ENCODE data around the gene ADAMTS16.

Gene ADAMTS16

DNA sequence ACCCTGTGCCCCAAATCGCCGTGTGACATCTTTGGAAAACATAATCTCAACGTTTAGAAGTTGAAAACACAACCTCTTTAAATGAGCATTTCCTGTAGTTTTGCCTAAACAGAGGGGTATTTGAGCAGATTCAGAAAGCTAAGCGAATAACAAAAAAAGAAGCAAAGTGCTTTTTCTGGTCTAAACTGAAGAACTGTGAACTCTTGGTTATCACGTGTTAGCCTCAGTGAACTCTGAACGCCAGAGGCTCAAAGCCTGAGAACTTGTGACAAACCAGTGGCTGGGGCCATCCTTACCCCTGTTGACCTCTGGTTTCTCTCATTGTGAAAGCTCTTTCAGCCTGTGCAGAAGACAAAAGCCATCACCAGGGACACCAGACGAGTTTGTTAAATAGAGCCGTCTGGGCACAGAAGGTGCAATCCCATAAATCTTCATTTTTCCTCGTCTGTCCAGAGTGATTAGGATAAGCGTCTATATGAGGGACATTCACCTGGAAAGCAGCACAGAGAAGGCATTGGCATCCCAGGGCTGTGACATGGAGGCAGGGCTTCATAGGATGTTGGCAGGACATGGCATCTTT, 220.9 kb downstream of the ADAMTS16 start:
- Mint-ChIP-seq H3K9me3 (no peaks in the 10 kb centered on the region), H3K4me3 (no peak overlapping the region), H3K27me3 (no peaks in the 10 kb centered on the region), H3K4me1 (no peaks in the 10 kb centered on the region), H3K27ac (no peak overlapping the region)
- ATAC-seq (no peak), DNase-seq (no peak)

DNA sequence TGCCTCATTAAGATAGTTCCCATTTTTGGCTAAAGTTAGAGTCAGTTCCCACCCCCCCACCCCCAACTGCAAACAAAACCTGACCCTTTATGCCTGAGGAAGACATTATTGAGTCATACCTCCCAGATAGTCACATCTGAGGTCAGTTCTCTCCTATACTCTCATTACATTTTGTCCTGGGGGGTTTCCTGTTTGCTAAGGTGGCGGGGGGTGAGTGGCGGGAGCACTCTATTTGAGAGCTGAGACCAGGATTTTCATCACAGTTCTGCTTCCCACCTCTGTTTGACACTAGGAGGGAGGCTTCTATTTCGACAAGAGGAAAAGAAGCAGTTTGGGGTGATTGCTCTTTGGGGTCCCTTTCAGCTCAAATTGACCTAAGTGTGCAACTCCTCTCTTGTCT, 222.9 kb downstream of the ADAMTS16 start:
- H3K27me3 Mint-ChIP-seq = no peaks in the 10 kb centered on the region
- DNase-seq (no peak), ATAC-seq (no peak)
- H3K27ac Mint-ChIP-seq = no peak overlapping the region
- H3K9me3 Mint-ChIP-seq = no peaks in the 10 kb centered on the region
- H3K4me1 Mint-ChIP-seq = no peaks in the 10 kb centered on the region
- H3K4me3 Mint-ChIP-seq = no peak overlapping the region

DNA sequence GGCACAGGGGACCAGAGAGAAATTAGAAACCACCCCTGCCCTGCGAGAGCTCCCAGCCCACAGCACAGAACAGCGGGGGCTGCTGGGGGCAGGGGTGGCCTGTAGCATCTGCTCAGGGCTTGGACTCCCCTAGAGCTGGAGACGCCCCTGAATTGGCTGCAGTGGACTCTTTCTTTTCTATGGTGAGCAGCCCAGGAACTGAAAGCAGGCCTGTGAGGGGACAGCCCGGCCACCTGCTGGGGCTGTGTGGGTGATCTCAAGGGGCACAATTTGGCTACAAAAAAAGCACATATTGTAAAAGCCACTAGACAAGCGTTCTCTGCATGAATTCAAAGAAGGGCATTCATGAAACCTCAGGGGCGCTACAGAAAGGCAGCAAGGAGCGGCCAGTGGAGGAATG, 224.8 kb downstream of the ADAMTS16 start:
- ATAC-seq (no peak), DNase-seq (no peak)
- Mint-ChIP-seq H3K27ac (no peak overlapping the region), H3K9me3 (no peaks in the 10 kb centered on the region), H3K4me1 (no peaks in the 10 kb centered on the region), H3K4me3 (no peak overlapping the region), H3K27me3 (no peaks in the 10 kb centered on the region)

- H3K4me3 Mint-ChIP-seq = no peak overlapping the region
- no peak for DNase-seq
- no peak for ATAC-seq
- H3K9me3 Mint-ChIP-seq = no peaks in the 10 kb centered on the region
- H3K27ac Mint-ChIP-seq = no peak overlapping the region
- no peaks in the 10 kb centered on the region for H3K4me1 Mint-ChIP-seq
- H3K27me3 Mint-ChIP-seq = no peaks in the 10 kb centered on the region
These were observed 227.6 kb downstream of the ADAMTS16 start for GRCh38 chr5:5367739-5368138.

DNA sequence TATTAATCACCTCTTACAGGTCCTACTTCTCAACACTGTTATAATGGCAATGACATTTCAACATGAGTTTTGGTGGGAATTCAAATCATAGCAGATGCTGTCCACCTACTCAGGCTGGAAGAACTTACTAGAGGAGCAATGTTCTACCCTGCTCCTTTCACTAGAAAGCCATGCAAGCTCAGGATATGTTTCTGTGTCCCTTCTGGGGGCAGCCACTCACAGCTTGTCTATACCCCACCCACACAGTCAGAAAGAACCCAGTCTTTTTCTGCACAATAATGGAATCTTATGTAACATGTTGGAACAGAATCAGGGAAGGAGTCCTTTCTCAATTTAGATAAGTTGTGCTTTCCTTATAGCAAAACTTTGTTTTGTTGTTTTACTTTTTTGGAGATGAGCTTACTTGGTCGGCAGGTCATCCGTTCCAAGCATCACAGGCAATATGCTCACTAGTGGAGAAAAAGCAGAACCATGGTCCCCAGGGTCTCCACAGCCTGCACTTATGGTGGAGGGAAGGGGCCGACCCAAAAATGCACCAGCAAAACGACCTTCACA, 229.0 kb downstream of the ADAMTS16 start:
- Mint-ChIP-seq H3K27me3 (no peaks in the 10 kb centered on the region), H3K27ac (no peak overlapping the region), H3K4me3 (no peak overlapping the region), H3K9me3 (no peaks in the 10 kb centered on the region), H3K4me1 (no peaks in the 10 kb centered on the region)
- no peak for DNase-seq
- no peak for ATAC-seq

All from stimulated activated naive CD8-positive, alpha-beta T cell treated with anti-CD3 and anti-CD28 coated beads, Interleukin-15, amount 100 ng/mL, for 72 hours (primary cell).